Measurements from ENCODE around the gene RAPGEF6. TPM values are rescaled to one million over a fixed set of nuclear protein-coding genes. Genes with fewer than 3 reads are reported as not detected.

The RAPGEF6 gene
- total RNA-seq, 2 donors from 2014 or later: 50.6 to 57.6 TPM

DNA sequence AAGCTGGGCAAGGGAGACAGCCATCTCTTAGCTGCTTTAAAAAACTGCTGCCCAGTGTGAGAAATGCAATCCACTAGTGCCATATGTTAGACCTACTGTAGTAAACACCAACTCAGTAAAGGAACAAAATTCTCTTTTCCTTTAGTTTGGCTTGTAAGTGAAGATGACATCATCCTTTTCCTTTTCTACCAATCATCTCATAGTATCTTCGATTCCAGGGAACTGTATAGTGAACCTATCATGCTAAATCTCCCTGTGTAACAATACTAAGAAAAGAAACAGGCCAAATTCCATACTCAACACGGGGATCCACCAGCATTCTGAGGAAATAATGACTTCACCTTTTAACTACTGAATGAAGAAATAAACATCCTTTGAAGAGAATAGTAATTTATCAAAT is 100.1 kb downstream of the RAPGEF6 start:
- ATAC-seq (replicated peaks): no peak
- H3K27ac Mint-ChIP-seq: peak overlapping the region; percentile 67
- peaks cover 57% of the 10 kb centered on the region for H3K4me1 Mint-ChIP-seq
- H3K36me3 Mint-ChIP-seq (ENCODE audit: low read depth): peaks cover 44% of the 10 kb centered on the region
- no peaks in the 10 kb centered on the region for H3K27me3 Mint-ChIP-seq
- no peaks in the 10 kb centered on the region for H3K9me3 Mint-ChIP-seq
- peak overlapping the region; percentile 47 for H3K4me3 Mint-ChIP-seq

DNA sequence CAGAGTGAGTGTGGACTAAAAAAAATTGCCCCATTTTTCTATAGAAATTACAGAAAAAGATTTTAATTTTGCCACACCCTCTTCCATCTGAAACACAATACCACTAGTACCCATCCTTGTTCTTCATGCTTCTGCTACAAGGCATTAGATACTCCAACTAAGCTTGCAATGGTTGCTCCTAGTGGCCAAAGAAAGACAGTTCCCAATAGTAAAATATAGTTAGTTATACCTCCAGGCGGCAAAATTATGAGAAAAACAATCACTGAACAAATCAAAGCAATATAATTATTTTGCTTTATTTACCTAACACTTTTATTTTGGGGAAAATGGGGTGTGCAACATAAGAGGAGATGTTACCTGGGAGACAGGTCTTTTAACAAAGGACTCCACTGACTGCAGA is 101.2 kb downstream of the RAPGEF6 start:
- no peak overlapping the region for H3K4me3 Mint-ChIP-seq
- H3K4me1 Mint-ChIP-seq: peaks cover 51% of the 10 kb centered on the region
- ATAC-seq (replicated peaks): no peak
- no peaks in the 10 kb centered on the region for H3K9me3 Mint-ChIP-seq
- H3K27ac Mint-ChIP-seq: no peak overlapping the region
- peaks cover 46% of the 10 kb centered on the region for H3K36me3 Mint-ChIP-seq (ENCODE audit: low read depth)
- H3K27me3 Mint-ChIP-seq: no peaks in the 10 kb centered on the region

DNA sequence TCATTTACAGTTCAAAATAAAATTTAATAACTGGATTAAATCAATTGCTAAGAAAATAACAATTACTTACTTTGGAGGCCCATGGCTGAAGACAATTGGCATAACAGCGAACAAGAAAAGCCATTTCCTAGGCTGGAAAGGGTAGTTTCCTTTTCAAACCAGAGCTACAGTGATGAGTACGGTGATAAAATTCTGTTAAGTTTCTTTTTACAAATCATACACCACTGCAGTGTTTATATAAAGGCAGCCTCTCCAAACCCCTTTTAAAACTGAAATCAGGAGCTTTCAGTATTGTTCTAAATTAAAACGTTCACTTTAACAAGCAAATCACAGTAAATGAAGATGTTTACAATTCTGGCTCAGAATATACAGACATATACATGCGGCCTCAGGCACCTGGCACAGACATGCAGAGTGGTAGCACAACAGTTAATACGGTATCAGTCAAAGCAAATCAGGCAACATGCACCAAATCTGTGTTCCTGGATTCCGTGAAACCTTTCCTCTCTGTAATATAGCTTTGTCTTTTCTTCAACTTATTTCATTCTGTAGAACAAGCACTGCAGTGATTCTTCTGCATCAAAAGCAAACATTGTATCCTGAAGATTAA is 102.9 kb downstream of the RAPGEF6 start:
- ATAC-seq (replicated peaks): peak; percentile 61
- Mint-ChIP-seq H3K27ac (peak overlapping the region; percentile 65), H3K4me3 (peak overlapping the region; percentile 80), H3K27me3 (no peaks in the 10 kb centered on the region), H3K36me3 (ENCODE audit: low read depth) (peaks cover 42% of the 10 kb centered on the region), H3K9me3 (no peaks in the 10 kb centered on the region), H3K4me1 (peaks cover 51% of the 10 kb centered on the region)

DNA sequence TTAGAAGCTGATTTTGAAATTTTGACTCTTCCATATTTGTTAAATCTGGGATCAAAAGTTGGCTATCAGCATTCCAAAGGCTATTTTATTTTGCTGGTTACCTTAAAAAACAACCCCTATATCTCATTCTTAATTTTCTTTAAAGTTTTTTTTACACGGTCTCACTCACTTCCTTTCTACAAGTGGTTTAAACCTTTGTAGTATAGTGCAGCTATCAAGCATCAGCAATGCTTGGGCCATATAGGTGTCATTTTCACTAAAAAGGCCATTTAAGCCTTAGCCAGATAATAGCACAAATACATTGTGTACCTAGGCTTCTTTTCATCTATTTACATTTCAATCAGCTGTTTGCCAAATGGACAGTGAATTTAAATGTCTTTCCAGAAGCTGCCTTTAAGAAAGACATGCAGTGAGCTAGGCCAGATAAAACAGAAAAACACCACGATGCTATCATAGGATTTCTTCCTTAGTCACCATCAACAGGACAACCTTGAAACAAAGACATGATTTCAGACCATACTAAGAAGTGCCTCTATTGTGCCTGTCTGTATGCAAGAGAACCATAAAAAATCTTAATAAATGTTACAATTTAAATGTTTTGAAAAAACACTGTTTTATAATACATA is 104.2 kb downstream of the RAPGEF6 start:
- peak overlapping the region; percentile 52 for H3K4me3 Mint-ChIP-seq
- ATAC-seq (replicated peaks): peak; percentile 42
- no peaks in the 10 kb centered on the region for H3K9me3 Mint-ChIP-seq
- H3K27ac Mint-ChIP-seq: peak overlapping the region; percentile 66
- H3K36me3 Mint-ChIP-seq (ENCODE audit: low read depth): peaks cover 35% of the 10 kb centered on the region
- peaks cover 55% of the 10 kb centered on the region for H3K4me1 Mint-ChIP-seq
- H3K27me3 Mint-ChIP-seq: no peaks in the 10 kb centered on the region

DNA sequence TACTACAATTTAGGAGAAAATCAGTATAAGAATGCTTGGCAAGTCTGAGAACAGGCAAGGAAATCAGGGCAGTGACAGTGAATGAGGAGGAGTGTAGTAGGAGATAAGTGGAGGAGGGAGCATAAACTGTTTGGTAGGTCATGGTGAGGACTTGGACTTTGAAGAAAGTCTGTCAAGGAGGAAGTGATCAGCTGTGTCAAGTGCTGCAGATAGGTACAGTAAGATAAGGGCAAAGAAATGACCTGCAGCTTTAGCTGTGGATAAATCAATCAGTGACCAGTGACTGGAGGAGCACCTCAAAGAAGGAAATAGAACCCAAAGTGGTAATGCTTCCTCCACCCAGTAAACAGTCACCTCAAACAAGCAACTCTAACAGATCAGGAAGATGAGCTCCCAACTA is 106.3 kb downstream of the RAPGEF6 start:
- Mint-ChIP-seq H3K27ac (peak overlapping the region; percentile 51), H3K4me1 (peaks cover 52% of the 10 kb centered on the region), H3K36me3 (ENCODE audit: low read depth) (peaks cover 36% of the 10 kb centered on the region)

DNA sequence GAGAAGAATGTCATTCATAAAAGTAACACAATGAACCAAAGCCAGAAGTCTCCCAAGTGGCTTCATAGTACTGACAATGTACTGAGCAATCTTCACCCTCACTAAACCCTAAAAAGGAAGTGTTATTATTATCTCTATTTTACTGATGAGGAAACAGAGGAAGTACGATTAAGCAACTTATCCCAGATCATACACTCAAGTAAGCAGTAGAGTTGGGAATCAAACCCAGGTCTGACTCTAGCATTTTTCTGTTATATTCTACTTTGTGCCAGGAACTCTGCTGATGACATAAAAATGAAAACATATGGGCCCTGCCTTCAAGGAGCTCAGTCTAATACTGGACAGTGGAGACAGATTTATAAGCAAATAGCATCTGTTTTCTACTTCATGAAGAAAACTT is 109.2 kb downstream of the RAPGEF6 start:
- Mint-ChIP-seq H3K4me1 (peaks cover 41% of the 10 kb centered on the region), H3K4me3 (peak overlapping the region; percentile 6), H3K36me3 (ENCODE audit: low read depth) (peaks cover 46% of the 10 kb centered on the region), H3K27me3 (no peaks in the 10 kb centered on the region), H3K9me3 (no peaks in the 10 kb centered on the region), H3K27ac (no peak overlapping the region)
- ATAC-seq (replicated peaks): no peak

More for the DNA sequence above, 106.3 kb downstream of the RAPGEF6 start:
- no peak for ATAC-seq (replicated peaks)
- Mint-ChIP-seq H3K27me3 (no peaks in the 10 kb centered on the region), H3K9me3 (no peaks in the 10 kb centered on the region), H3K4me3 (peak overlapping the region; percentile 19)

DNA sequence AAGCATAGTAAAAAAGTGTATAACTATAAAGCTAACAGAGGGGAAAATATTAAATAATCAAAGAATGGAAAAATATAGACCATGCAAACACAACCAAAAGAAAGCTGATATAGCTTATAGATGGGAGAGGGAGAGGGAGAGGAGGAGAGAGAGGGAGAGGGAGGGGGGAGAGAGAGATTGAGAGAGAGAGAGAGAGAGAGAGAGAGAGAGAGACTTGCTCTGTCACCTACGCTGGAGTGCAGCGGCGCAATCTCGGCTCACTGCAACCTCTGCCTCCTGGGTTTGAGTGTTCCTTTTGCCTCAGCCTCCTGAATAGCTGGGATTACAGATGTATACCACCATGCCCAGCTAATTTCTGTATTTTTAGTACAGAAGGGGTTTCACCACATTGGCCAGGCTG is 110.6 kb downstream of the RAPGEF6 start:
- Mint-ChIP-seq H3K36me3 (ENCODE audit: low read depth) (peaks cover 51% of the 10 kb centered on the region), H3K4me1 (peaks cover 39% of the 10 kb centered on the region), H3K27me3 (no peaks in the 10 kb centered on the region), H3K9me3 (no peaks in the 10 kb centered on the region), H3K4me3 (no peak overlapping the region), H3K27ac (no peak overlapping the region)
- no peak for ATAC-seq (replicated peaks)

DNA sequence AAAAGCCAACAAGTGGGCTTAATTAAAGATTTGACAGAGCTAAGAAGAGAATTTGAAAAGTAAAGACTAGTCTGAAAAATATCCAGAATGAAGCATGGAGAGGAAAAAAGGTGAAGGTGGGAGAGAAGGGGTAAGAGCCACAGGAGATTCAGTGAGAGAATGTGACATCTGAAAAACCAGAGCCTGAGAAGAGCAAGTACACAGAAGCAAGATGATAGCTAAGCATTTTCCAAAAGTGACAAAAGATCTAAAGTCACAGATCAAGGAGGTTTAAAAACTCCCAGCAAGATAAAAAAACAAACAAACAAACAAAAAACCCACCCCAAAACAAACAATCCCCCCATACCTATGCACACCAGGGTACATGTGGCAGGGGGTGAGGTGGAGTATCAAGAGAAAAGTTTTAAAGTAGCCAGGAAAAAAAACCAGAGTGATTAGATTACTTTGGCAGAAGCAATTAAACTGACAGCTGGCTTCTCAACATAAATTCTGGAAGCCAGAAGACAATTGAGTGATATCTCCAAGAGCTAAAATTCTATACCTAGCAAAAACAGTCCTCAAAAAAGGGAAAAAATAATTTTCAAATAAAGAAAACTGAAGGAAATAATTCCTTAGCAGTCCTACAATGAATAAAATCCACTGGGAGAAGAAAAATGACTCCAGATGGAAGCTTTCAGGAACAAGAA is 111.4 kb downstream of the RAPGEF6 start:
- no peaks in the 10 kb centered on the region for H3K9me3 Mint-ChIP-seq
- H3K27me3 Mint-ChIP-seq: no peaks in the 10 kb centered on the region
- peaks cover 51% of the 10 kb centered on the region for H3K36me3 Mint-ChIP-seq (ENCODE audit: low read depth)
- no peak overlapping the region for H3K4me3 Mint-ChIP-seq
- ATAC-seq (replicated peaks): no peak
- no peak overlapping the region for H3K27ac Mint-ChIP-seq
- H3K4me1 Mint-ChIP-seq: peaks cover 35% of the 10 kb centered on the region

DNA sequence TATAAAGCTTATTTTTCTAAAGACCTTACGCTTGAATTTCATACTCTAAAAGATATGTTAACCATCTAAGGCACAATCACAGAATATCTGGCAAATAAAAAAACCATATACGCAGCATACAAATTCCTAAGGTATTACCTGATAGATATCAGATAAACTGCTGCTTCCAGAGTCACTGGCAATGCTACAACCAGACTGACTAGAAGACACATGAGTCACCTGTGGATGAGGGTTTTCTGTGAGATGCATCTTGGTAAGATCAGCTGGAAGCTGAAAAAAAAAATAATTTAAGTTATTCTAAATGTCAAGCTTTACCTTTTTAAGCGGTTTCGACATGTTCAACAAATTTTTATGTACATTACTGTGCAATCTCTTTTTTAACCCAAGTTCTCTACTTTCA is 113.8 kb downstream of the RAPGEF6 start:
- Mint-ChIP-seq H3K4me1 (peaks cover 28% of the 10 kb centered on the region), H3K27me3 (no peaks in the 10 kb centered on the region), H3K4me3 (no peak overlapping the region), H3K27ac (no peak overlapping the region), H3K36me3 (ENCODE audit: low read depth) (peaks cover 60% of the 10 kb centered on the region), H3K9me3 (no peaks in the 10 kb centered on the region)
- no peak for ATAC-seq (replicated peaks)

DNA sequence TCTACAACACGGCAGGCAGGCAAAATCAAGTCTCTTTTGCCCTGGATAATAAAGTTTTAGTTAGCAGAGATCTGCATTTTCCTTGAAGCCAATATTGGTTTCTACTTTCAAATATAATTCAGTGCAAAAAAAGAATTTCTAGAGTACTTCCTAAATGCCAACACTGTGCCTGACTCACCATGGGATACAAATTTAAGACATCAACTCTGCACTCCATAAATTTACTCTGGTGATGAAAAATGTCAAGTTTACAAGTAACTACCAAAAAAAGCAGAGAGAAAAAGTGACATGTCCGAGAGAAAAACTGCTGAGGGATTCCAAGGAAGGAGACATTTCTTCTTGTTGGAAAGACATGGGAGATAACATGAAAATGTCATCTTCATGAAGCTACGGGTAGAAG is 119.7 kb downstream of the RAPGEF6 start:
- H3K4me3 Mint-ChIP-seq: peak overlapping the region; percentile 78
- no peak for ATAC-seq (replicated peaks)
- H3K27ac Mint-ChIP-seq: peak overlapping the region; percentile 81
- no peaks in the 10 kb centered on the region for H3K27me3 Mint-ChIP-seq
- peaks cover 79% of the 10 kb centered on the region for H3K36me3 Mint-ChIP-seq (ENCODE audit: low read depth)
- H3K4me1 Mint-ChIP-seq: peaks cover 38% of the 10 kb centered on the region
- no peaks in the 10 kb centered on the region for H3K9me3 Mint-ChIP-seq

DNA sequence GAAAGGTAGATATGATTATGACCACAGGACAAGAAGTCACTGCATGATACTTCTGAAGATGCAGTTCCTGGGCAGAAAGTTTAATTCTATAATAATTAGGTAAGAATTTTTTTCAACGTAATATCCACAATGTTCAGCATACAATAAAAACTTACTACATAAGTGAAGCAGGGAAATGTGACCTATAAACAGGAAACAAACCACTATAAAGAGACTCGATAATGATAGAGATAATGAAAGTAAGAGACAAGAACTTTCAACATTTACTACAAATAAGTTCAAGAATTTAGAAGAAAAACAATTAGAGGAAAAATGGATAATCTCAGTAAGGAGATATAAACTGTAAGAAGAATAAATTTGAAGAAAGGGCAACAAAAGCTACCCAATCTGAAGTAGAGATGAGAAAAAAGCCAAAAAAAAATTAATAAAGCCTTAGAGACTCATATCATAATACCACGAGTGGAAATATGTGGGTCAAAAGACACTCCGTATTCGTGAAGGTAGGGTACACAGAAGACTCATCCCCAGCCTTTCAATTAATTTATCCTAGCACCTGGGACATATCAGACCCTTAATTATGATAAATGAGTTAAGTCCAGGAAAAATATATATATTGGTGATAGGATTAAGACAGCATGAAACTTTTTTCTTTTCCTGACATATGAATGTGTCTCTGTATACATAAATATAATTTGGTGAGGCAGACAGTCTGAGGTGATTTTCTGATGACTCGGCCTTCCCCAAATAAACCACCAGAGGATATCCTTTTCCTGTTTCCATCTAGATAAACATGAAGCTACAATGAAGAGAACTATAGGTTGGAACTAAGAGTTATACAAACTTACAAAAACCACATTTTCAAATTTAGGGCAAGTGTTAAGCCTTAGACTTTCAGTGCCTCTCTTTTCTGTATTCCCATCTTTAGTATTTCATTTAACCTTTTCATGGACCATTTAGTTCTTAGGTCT is 120.4 kb downstream of the RAPGEF6 start:
- Mint-ChIP-seq H3K4me1 (peaks cover 41% of the 10 kb centered on the region), H3K9me3 (no peaks in the 10 kb centered on the region), H3K27ac (peak overlapping the region; percentile 81), H3K27me3 (no peaks in the 10 kb centered on the region), H3K4me3 (peak overlapping the region; percentile 78), H3K36me3 (ENCODE audit: low read depth) (peaks cover 81% of the 10 kb centered on the region)
- ATAC-seq (replicated peaks): peak; percentile 93

DNA sequence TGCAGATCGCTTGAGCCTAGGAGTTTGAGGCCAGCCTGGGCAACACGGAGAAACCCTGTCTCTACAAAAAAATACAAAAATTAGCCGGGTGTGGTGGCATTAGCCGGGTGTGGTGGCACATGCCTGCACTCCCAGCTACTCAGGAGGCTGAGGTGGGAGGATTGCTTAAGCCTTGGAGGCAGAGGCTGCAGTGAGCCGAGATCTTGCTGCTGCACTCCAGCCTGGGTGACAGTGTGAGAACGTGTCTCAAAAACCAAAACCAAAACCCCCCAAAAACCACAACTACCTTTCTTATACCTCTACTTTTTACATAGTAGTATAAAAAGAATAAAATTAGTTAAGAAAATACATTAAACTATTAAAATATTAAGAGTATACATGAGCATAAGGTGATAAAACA is 121.2 kb downstream of the RAPGEF6 start:
- Mint-ChIP-seq H3K4me1 (peaks cover 41% of the 10 kb centered on the region), H3K9me3 (no peaks in the 10 kb centered on the region), H3K27ac (no peak overlapping the region), H3K36me3 (ENCODE audit: low read depth) (peaks cover 77% of the 10 kb centered on the region), H3K27me3 (no peaks in the 10 kb centered on the region), H3K4me3 (peak overlapping the region; percentile 78)
- no peak for ATAC-seq (replicated peaks)

DNA sequence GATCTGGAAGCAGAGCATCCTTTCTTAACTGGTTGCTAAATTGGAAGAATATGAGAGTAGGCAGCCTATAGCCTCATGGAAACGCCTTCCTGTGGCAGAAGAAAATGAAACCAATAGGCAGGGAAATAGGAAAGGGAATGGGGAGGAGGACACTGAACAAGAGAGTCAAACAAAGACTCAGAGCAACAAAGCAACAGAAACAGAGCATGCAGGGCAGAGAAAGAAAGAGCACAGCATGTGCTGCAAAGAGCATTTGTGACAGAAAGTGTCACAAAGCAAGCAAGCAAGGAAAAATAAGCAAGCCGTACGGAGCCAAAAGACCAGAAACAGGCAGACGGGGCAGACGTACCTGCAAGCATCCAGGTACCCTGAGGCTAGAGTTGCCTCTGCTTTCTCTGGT is 123.1 kb downstream of the RAPGEF6 start:
- Mint-ChIP-seq H3K36me3 (ENCODE audit: low read depth) (peaks cover 78% of the 10 kb centered on the region), H3K9me3 (no peaks in the 10 kb centered on the region), H3K4me3 (no peak overlapping the region), H3K4me1 (peaks cover 41% of the 10 kb centered on the region), H3K27me3 (no peaks in the 10 kb centered on the region), H3K27ac (no peak overlapping the region)
- no peak for ATAC-seq (replicated peaks)

DNA sequence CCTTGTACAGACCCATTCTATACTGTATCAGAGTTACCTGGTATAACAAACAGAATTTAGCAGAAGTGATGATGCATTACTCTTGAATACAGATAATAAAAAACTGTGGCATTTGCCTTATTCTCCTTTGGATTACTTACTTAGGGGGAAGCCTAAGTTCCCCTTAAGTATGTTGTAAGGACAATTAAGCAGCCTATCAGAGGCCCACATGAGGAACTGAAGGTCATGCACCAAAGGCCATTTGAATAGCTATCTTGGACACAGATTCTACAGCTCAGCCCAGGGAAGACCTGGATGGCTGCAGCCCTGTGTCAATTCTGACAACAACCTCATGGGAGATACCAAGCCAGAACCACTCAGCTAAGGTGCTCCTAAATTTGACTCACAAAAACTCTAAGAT is 125.2 kb downstream of the RAPGEF6 start:
- no peak overlapping the region for H3K4me3 Mint-ChIP-seq
- no peak for ATAC-seq (replicated peaks)
- H3K36me3 Mint-ChIP-seq (ENCODE audit: low read depth): peaks cover 74% of the 10 kb centered on the region
- no peaks in the 10 kb centered on the region for H3K9me3 Mint-ChIP-seq
- H3K27me3 Mint-ChIP-seq: no peaks in the 10 kb centered on the region
- no peak overlapping the region for H3K27ac Mint-ChIP-seq
- peaks cover 22% of the 10 kb centered on the region for H3K4me1 Mint-ChIP-seq
